PC-9 (cell line): ENCODE results near the gene KLC1. TPM values are rescaled to one million over a fixed set of nuclear protein-coding genes. Genes with fewer than 3 reads are reported as not detected.

Source experiments
- BruUV-seq: library from RNA; stranded (reverse); fragments of 400-500 nt; replicated peaks from 2 replicates; lab custom pipeline; 2021; lab: Mats Ljungman, UMichigan
- CTCF ChIA-PET: fragments of 300-600 bp; sonication (Branson Sonifier 250); formaldehyde crosslinking; loops from one replicate; lab custom pipeline; 2022; ENCODE audit warnings: antibody characterized with exemption; lab: Charles Lee
- POLR2A ChIA-PET: fragments of 300-600 bp; sonication (Branson Sonifier 250); formaldehyde crosslinking; loops from one replicate; lab custom pipeline; 2022; ENCODE audit warnings: antibody characterized with exemption; ENCODE audit not compliant: unreplicated experiment; lab: Charles Lee
- DNase-seq, 2 experiments: peaks; one replicate each; pipeline versions ENCODE4 v3.0.0 to v3.0.0-alpha.2; 2015 to 2022; ENCODE audit warnings: mixed read lengths in 1 of 2
- H2AFZ ChIP-seq: fragments of 200-600 bp; sonication (generic); 2 replicates; pipeline ENCODE4 v1.8.1; 2017; ENCODE audit warnings: antibody characterized with exemption
- H3F3A ChIP-seq: fragments of 200-600 bp; sonication (generic); 2 replicates; pipeline ENCODE4 v1.8.1; 2017; ENCODE audit warnings: antibody characterized with exemption, mild to moderate bottlenecking, low read depth; ENCODE audit not compliant: insufficient read depth
- H3K27ac ChIP-seq: fragments of 200-600 bp; sonication (generic); 2 replicates; pipeline ENCODE4 v1.6.1; 2016; ENCODE audit warnings: mixed run types
- H3K27me3 ChIP-seq: fragments of 200-600 bp; sonication (generic); 2 replicates; pipeline ENCODE4 v1.6.1; 2016; ENCODE audit warnings: low read depth, mixed run types; ENCODE audit not compliant: insufficient read depth
- H3K36me3 ChIP-seq: fragments of 200-600 bp; sonication (generic); 2 replicates; pipeline ENCODE4 v1.6.1; 2016; ENCODE audit warnings: low read depth, mixed run types
- H3K4me1 ChIP-seq: fragments of 200-600 bp; sonication (generic); replicated peaks from 2 replicates; pipeline ENCODE4 v1.6.1; 2016; ENCODE audit warnings: mixed run types; ENCODE audit not compliant: insufficient read depth
- H3K4me2 ChIP-seq: fragments of 200-600 bp; sonication (generic); 2 replicates; pipeline ENCODE4 v1.6.1; 2017; ENCODE audit warnings: mixed run types
- H3K4me3 ChIP-seq: fragments of 200-600 bp; sonication (generic); 2 replicates; pipeline ENCODE4 v1.6.1; 2016; ENCODE audit warnings: mixed run types
- H3K79me2 ChIP-seq: fragments of 200-600 bp; sonication (generic); 2 replicates; pipeline ENCODE4 v1.6.1; 2017; ENCODE audit warnings: low read depth, mixed run types
- H3K9me2 ChIP-seq: fragments of 200-600 bp; sonication (generic); 2 replicates; pipeline ENCODE4 v1.8.1; 2017; ENCODE audit warnings: mild to moderate bottlenecking; ENCODE audit not compliant: insufficient read depth
- H3K9me3 ChIP-seq: fragments of 200-600 bp; sonication (generic); 2 replicates; pipeline ENCODE4 v1.8.1; 2016; ENCODE audit warnings: low read depth; ENCODE audit not compliant: insufficient read depth
- H4K20me1 ChIP-seq: fragments of 200-600 bp; sonication (generic); 2 replicates; pipeline ENCODE4 v1.8.1; 2017; ENCODE audit not compliant: insufficient read depth
- CTCF ChIP-seq: fragments of 200-600 bp; sonication (generic); conservative IDR thresholded peaks from 2 replicates; pipeline ENCODE4 v1.6.1; 2017; ENCODE audit warnings: mixed run types, antibody characterized with exemption, mild to moderate bottlenecking, moderate library complexity
- EZH2 ChIP-seq: fragments of 200-600 bp; sonication (generic); IDR thresholded peaks from 2 replicates; pipeline ENCODE4 v1.8.0; 2017; ENCODE audit warnings: antibody characterized with exemption, low read depth
- intact Hi-C: fragments of 100-400 bp; cut with micrococcal nuclease; formaldehyde crosslinking; loops from one replicate; pipeline ENCODE4 v1.10.0; 2022; ENCODE audit not compliant: unreplicated experiment
- total RNA-seq: library from RNA; stranded (reverse); gene quantifications from 2 replicates; pipeline ENCODE4 v1.2.3, GENCODE V29; 2021

The KLC1 gene
- total RNA-seq, 1 experiment from 2014 or later = 254 TPM

- POLR2A ChIA-PET = no interaction called here
These were observed 50.3 kb downstream of the KLC1 start for GRCh38 chr14:103679351-103679750.

DNA sequence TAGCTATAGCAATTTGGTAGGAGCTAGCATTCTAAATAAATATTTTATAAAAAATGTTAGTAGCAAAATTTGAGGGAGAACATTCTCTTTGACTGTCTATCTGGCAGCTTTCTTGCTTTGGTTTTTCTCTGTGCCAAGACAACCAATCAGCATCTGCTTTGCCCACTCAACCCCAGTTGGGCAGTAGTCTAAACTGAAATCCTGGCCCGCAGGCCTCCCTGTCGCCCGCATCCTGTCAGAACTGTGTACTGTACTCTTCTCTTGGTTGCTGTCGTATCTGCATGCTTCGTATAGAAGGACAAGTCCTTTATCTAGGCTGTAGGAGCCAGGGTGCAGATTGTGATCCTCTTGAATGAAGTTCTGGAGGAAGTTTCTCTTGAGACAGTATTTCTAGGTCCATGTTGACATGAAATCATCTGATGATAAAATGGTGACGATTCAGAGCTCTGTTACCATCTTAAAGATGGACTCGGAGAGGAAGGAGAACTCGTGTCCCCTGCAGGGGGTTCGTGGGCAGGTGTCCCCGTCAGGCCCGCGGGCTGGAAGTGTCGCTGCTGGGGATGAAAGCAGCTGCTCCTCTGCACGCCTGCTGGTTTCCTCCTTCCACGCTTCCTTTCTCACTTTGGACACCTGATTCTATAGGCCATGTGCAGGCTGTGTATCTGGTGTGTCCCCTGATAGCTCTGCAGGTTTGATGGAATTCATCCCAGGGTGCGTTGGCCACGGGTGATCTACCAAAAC, 51.6 kb downstream of the KLC1 start:
- Histone ChIP-seq H3K36me3 (peaks cover 78% of the 10 kb centered on the region), H3K9me2 (no peaks in the 10 kb centered on the region), H3K9me3 (no peaks in the 10 kb centered on the region), H3K4me1 (no peaks in the 10 kb centered on the region), H3K4me2 (no peak overlapping the region), H3K4me3 (no peak overlapping the region), H3K79me2 (no peaks in the 10 kb centered on the region), H3K27me3 (no peaks in the 10 kb centered on the region), H2AFZ (no peak overlapping the region), H3F3A (peaks cover 53% of the 10 kb centered on the region), H4K20me1 (peaks cover 48% of the 10 kb centered on the region), H3K27ac (no peak overlapping the region)
- POLR2A ChIA-PET = no interaction called here
- no TSS peak for BruUV-seq
- TF ChIP-seq CTCF (no peak), EZH2 (no peak)
- intact Hi-C loops = no loop called here
- DNase-seq = no peak
- CTCF ChIA-PET = interaction anchor here (0.6 to 0.9 kb wide), 4 partner anchors 11 to 104 kb away, joined by 3 to 7 read pairs (median 4); no protein-coding TSS in a partner anchor

More at GRCh38 chr14:103679351-103679750, 50.3 kb downstream of the KLC1 start:
- Histone ChIP-seq H3K27ac (no peak overlapping the region), H3K9me2 (no peaks in the 10 kb centered on the region), H3K9me3 (no peaks in the 10 kb centered on the region), H3K79me2 (no peaks in the 10 kb centered on the region), H4K20me1 (peaks cover 35% of the 10 kb centered on the region), H3K4me2 (no peak overlapping the region), H3K4me1 (no peaks in the 10 kb centered on the region), H3F3A (peaks cover 56% of the 10 kb centered on the region), H3K4me3 (no peak overlapping the region), H3K27me3 (no peaks in the 10 kb centered on the region), H2AFZ (no peak overlapping the region), H3K36me3 (peaks cover 72% of the 10 kb centered on the region)
- no TSS peak for BruUV-seq
- no peak for TF ChIP-seq EZH2
- TF ChIP-seq CTCF = peak; percentile 72
- intact Hi-C loops = loop anchor here (2.0 kb wide), 1 partner anchor 107 kb away; no protein-coding TSS in a partner anchor
- no peak for DNase-seq
- CTCF ChIA-PET = interaction anchor here (0.6 kb wide), 2 partner anchors 35 to 195 kb away, joined by 3 to 24 read pairs; no protein-coding TSS in a partner anchor

DNA sequence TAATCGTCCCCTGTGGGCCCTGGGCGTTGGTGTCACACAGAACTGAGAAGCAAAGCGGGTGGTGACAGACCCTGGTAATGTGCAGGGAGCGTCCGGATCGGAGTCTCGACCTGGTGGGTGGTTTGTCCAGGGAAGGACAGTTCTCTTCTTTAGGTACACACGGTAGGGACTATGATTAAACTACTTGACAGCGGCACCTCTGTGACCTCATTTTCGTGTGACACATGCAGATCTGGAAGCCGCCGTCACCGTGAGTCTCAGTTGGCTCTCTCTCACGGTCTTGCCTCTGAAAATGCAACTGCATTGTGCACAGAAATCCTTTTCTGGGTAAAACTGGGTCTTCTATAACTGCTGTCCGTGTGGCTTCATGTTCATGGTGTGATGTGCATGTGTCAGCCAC, 54.1 kb downstream of the KLC1 start:
- H3F3A ChIP-seq = peaks cover 55% of the 10 kb centered on the region; the same call in 1 of the 2 replicates
- no peak overlapping the region for H2AFZ ChIP-seq
- TF ChIP-seq CTCF (no peak), EZH2 (no peak)
- H3K36me3 ChIP-seq = peaks cover 79% of the 10 kb centered on the region
- H3K4me2 ChIP-seq = no peak overlapping the region
- no peak for DNase-seq
- no peaks in the 10 kb centered on the region for H3K27me3 ChIP-seq
- BruUV-seq = no TSS peak
- H3K79me2 ChIP-seq = no peaks in the 10 kb centered on the region
- POLR2A ChIA-PET = interaction anchor here (0.6 kb wide), 1 partner anchor 633 kb away, joined by 3 read pairs; no protein-coding TSS in a partner anchor
- intact Hi-C loops = no loop called here
- no peak overlapping the region for H3K4me3 ChIP-seq
- no peaks in the 10 kb centered on the region for H3K9me2 ChIP-seq
- H4K20me1 ChIP-seq = peaks cover 58% of the 10 kb centered on the region
- CTCF ChIA-PET = no interaction called here
- H3K27ac ChIP-seq = no peak overlapping the region
- no peaks in the 10 kb centered on the region for H3K4me1 ChIP-seq
- no peaks in the 10 kb centered on the region for H3K9me3 ChIP-seq
